ENCODE results near the gene POLR1H.

The POLR1H gene

GRCh38 chr6:30041221-30041620, 19.8 kb upstream of the POLR1H start:
- H3K27ac ChIP-seq (ENCODE audit: low read depth, low read length), result no peak overlapping the region

GRCh38 chr6:30041821-30042220, 19.2 kb upstream of the POLR1H start:
- Histone ChIP-seq H3K36me3 (ENCODE audit: control insufficient read depth, insufficient read depth, low read length) (no peaks in the 10 kb centered on the region), H3K4me1 (ENCODE audit: control insufficient read depth, insufficient read depth, low read length) (no peaks in the 10 kb centered on the region), H3K27ac (ENCODE audit: low read depth, low read length) (no peak overlapping the region), H3K9ac (ENCODE audit: low read length) (no peak overlapping the region), H3K27me3 (ENCODE audit: control insufficient read depth, insufficient read depth, low read length) (no peaks in the 10 kb centered on the region), H3K4me3 (ENCODE audit: low read length) (no peak overlapping the region)

More at GRCh38 chr6:30041221-30041620, 19.8 kb upstream of the POLR1H start:
- Histone ChIP-seq H3K36me3 (ENCODE audit: control insufficient read depth, insufficient read depth, low read length) (no peaks in the 10 kb centered on the region), H3K4me3 (ENCODE audit: low read length) (no peak overlapping the region), H3K27me3 (ENCODE audit: control insufficient read depth, insufficient read depth, low read length) (no peaks in the 10 kb centered on the region), H3K4me1 (ENCODE audit: control insufficient read depth, insufficient read depth, low read length) (no peaks in the 10 kb centered on the region), H3K9ac (ENCODE audit: low read length) (no peak overlapping the region)

GRCh38 chr6:30042476-30042875, 18.6 kb upstream of the POLR1H start:
- no peak overlapping the region for H3K9ac ChIP-seq (ENCODE audit: low read length)
- H3K4me3 ChIP-seq (ENCODE audit: low read length), result no peak overlapping the region
- no peaks in the 10 kb centered on the region for H3K36me3 ChIP-seq (ENCODE audit: control insufficient read depth, insufficient read depth, low read length)
- H3K4me1 ChIP-seq (ENCODE audit: control insufficient read depth, insufficient read depth, low read length), result no peaks in the 10 kb centered on the region
- H3K27me3 ChIP-seq (ENCODE audit: control insufficient read depth, insufficient read depth, low read length), result no peaks in the 10 kb centered on the region
- H3K27ac ChIP-seq (ENCODE audit: low read depth, low read length), result no peak overlapping the region

- Histone ChIP-seq H3K4me1 (ENCODE audit: control insufficient read depth, insufficient read depth, low read length) (no peaks in the 10 kb centered on the region), H3K4me3 (ENCODE audit: low read length) (no peak overlapping the region), H3K9ac (ENCODE audit: low read length) (no peak overlapping the region), H3K36me3 (ENCODE audit: control insufficient read depth, insufficient read depth, low read length) (no peaks in the 10 kb centered on the region), H3K27me3 (ENCODE audit: control insufficient read depth, insufficient read depth, low read length) (no peaks in the 10 kb centered on the region), H3K27ac (ENCODE audit: low read depth, low read length) (no peak overlapping the region)
These were observed 18.2 kb upstream of the POLR1H start for GRCh38 chr6:30042914-30043313.

- Histone ChIP-seq H3K4me3 (ENCODE audit: low read length) (no peak overlapping the region), H3K27me3 (ENCODE audit: control insufficient read depth, insufficient read depth, low read length) (no peaks in the 10 kb centered on the region), H3K9ac (ENCODE audit: low read length) (no peak overlapping the region), H3K27ac (ENCODE audit: low read depth, low read length) (no peak overlapping the region), H3K36me3 (ENCODE audit: control insufficient read depth, insufficient read depth, low read length) (no peaks in the 10 kb centered on the region), H3K4me1 (ENCODE audit: control insufficient read depth, insufficient read depth, low read length) (no peaks in the 10 kb centered on the region)
These were observed 17.3 kb upstream of the POLR1H start for GRCh38 chr6:30043744-30044143.

GRCh38 chr6:30044630-30045029, 16.4 kb upstream of the POLR1H start:
- Histone ChIP-seq H3K36me3 (ENCODE audit: control insufficient read depth, insufficient read depth, low read length) (no peaks in the 10 kb centered on the region), H3K27ac (ENCODE audit: low read depth, low read length) (no peak overlapping the region), H3K4me3 (ENCODE audit: low read length) (no peak overlapping the region), H3K27me3 (ENCODE audit: control insufficient read depth, insufficient read depth, low read length) (no peaks in the 10 kb centered on the region), H3K4me1 (ENCODE audit: control insufficient read depth, insufficient read depth, low read length) (no peaks in the 10 kb centered on the region), H3K9ac (ENCODE audit: low read length) (no peak overlapping the region)

- Histone ChIP-seq H3K27me3 (ENCODE audit: control insufficient read depth, insufficient read depth, low read length) (no peaks in the 10 kb centered on the region), H3K36me3 (ENCODE audit: control insufficient read depth, insufficient read depth, low read length) (no peaks in the 10 kb centered on the region), H3K9ac (ENCODE audit: low read length) (no peak overlapping the region), H3K4me1 (ENCODE audit: control insufficient read depth, insufficient read depth, low read length) (no peaks in the 10 kb centered on the region), H3K27ac (ENCODE audit: low read depth, low read length) (no peak overlapping the region), H3K4me3 (ENCODE audit: low read length) (no peak overlapping the region)
These were observed 13.8 kb upstream of the POLR1H start for GRCh38 chr6:30047220-30047619.

GRCh38 chr6:30053682-30054081, 7.4 kb upstream of the POLR1H start:
- Histone ChIP-seq H3K36me3 (ENCODE audit: control insufficient read depth, insufficient read depth, low read length) (no peaks in the 10 kb centered on the region), H3K4me3 (ENCODE audit: low read length) (no peak overlapping the region), H3K27ac (ENCODE audit: low read depth, low read length) (no peak overlapping the region), H3K9ac (ENCODE audit: low read length) (no peak overlapping the region), H3K27me3 (ENCODE audit: control insufficient read depth, insufficient read depth, low read length) (no peaks in the 10 kb centered on the region), H3K4me1 (ENCODE audit: control insufficient read depth, insufficient read depth, low read length) (no peaks in the 10 kb centered on the region)

GRCh38 chr6:30055513-30055912, 5.6 kb upstream of the POLR1H start:
- Histone ChIP-seq H3K27ac (ENCODE audit: low read depth, low read length) (no peak overlapping the region), H3K4me3 (ENCODE audit: low read length) (no peak overlapping the region), H3K36me3 (ENCODE audit: control insufficient read depth, insufficient read depth, low read length) (no peaks in the 10 kb centered on the region), H3K27me3 (ENCODE audit: control insufficient read depth, insufficient read depth, low read length) (no peaks in the 10 kb centered on the region), H3K9ac (ENCODE audit: low read length) (no peak overlapping the region), H3K4me1 (ENCODE audit: control insufficient read depth, insufficient read depth, low read length) (peaks cover 6% of the 10 kb centered on the region)

- Histone ChIP-seq H3K9ac (ENCODE audit: low read length) (peak overlapping the region; percentile 59), H3K36me3 (ENCODE audit: control insufficient read depth, insufficient read depth, low read length) (no peaks in the 10 kb centered on the region), H3K27ac (ENCODE audit: low read depth, low read length) (peak overlapping the region; percentile 84), H3K4me1 (ENCODE audit: control insufficient read depth, insufficient read depth, low read length) (peaks cover 12% of the 10 kb centered on the region), H3K4me3 (ENCODE audit: low read length) (peak overlapping the region; percentile 85), H3K27me3 (ENCODE audit: control insufficient read depth, insufficient read depth, low read length) (no peaks in the 10 kb centered on the region)
These were observed 416 bp upstream of the POLR1H start for GRCh38 chr6:30060606-30061091.

GRCh38 chr6:30061858-30062458, 893 bp downstream of the POLR1H start:
- peak overlapping the region; percentile 84 for H3K27ac ChIP-seq (ENCODE audit: low read depth, low read length)
- H3K36me3 ChIP-seq (ENCODE audit: control insufficient read depth, insufficient read depth, low read length), result no peaks in the 10 kb centered on the region
- peak overlapping the region; percentile 85 for H3K4me3 ChIP-seq (ENCODE audit: low read length)
- H3K27me3 ChIP-seq (ENCODE audit: control insufficient read depth, insufficient read depth, low read length), result no peaks in the 10 kb centered on the region
- peaks cover 15% of the 10 kb centered on the region for H3K4me1 ChIP-seq (ENCODE audit: control insufficient read depth, insufficient read depth, low read length)
- H3K9ac ChIP-seq (ENCODE audit: low read length), result peak overlapping the region; percentile 90

GRCh38 chr6:30062471-30063178, 1.6 kb downstream of the POLR1H start:
- Histone ChIP-seq H3K4me1 (ENCODE audit: control insufficient read depth, insufficient read depth, low read length) (peaks cover 17% of the 10 kb centered on the region), H3K4me3 (ENCODE audit: low read length) (peak overlapping the region; percentile 85)

GRCh38 chr6:30063315-30063714, 2.2 kb downstream of the POLR1H start:
- Histone ChIP-seq H3K4me3 (ENCODE audit: low read length) (no peak overlapping the region), H3K9ac (ENCODE audit: low read length) (no peak overlapping the region), H3K36me3 (ENCODE audit: control insufficient read depth, insufficient read depth, low read length) (no peaks in the 10 kb centered on the region), H3K27me3 (ENCODE audit: control insufficient read depth, insufficient read depth, low read length) (no peaks in the 10 kb centered on the region), H3K27ac (ENCODE audit: low read depth, low read length) (no peak overlapping the region), H3K4me1 (ENCODE audit: control insufficient read depth, insufficient read depth, low read length) (peaks cover 22% of the 10 kb centered on the region)

More at GRCh38 chr6:30062471-30063178, 1.6 kb downstream of the POLR1H start:
- H3K36me3 ChIP-seq (ENCODE audit: control insufficient read depth, insufficient read depth, low read length), result no peaks in the 10 kb centered on the region
- H3K27ac ChIP-seq (ENCODE audit: low read depth, low read length), result no peak overlapping the region
- H3K27me3 ChIP-seq (ENCODE audit: control insufficient read depth, insufficient read depth, low read length), result no peaks in the 10 kb centered on the region
- no peak overlapping the region for H3K9ac ChIP-seq (ENCODE audit: low read length)
